Activated CD4-positive, alpha-beta T cell treated with anti-CD3 and anti-CD28 coated beads for 24 hours (primary cell): ENCODE data around the gene CLINT1.

Experiments
- DNase-seq, 2 donors: peaks; one replicate each; pipeline ENCODE4 v3.0.0-alpha.2; 2020; ENCODE audit warnings: low read depth in 2 of 2

Gene CLINT1

GRCh38 chr5:157820593-157821252, 38.2 kb downstream of the CLINT1 start:
- DNase-seq = no peak

GRCh38 chr5:157819502-157820115, 39.3 kb downstream of the CLINT1 start:
- DNase-seq = no peak

- DNase-seq = no peak
Measured at GRCh38 chr5:157818368-157818767, 40.6 kb downstream of the CLINT1 start.

- DNase-seq = no peak
Measured at GRCh38 chr5:157817928-157818327, 41.0 kb downstream of the CLINT1 start.

GRCh38 chr5:157817387-157817702, 41.6 kb downstream of the CLINT1 start:
- DNase-seq = no peak

GRCh38 chr5:157816682-157817386, 42.1 kb downstream of the CLINT1 start:
- DNase-seq = no peak

GRCh38 chr5:157812086-157812485, 46.9 kb downstream of the CLINT1 start:
- DNase-seq = no peak

GRCh38 chr5:157808043-157808442, 50.9 kb downstream of the CLINT1 start:
- no peak for DNase-seq

GRCh38 chr5:157802736-157803135, 56.2 kb downstream of the CLINT1 start:
- DNase-seq = no peak

GRCh38 chr5:157800137-157800536, 58.8 kb downstream of the CLINT1 start:
- DNase-seq = no peak

- no peak for DNase-seq
Measured at GRCh38 chr5:157799578-157799977, 59.4 kb downstream of the CLINT1 start.

- no peak for DNase-seq
Measured at GRCh38 chr5:157793301-157793700, 65.6 kb downstream of the CLINT1 start.

GRCh38 chr5:157785801-157786200, 73.1 kb downstream of the CLINT1 start:
- no peak for DNase-seq

- no peak for DNase-seq
Measured at GRCh38 chr5:157779221-157779620, 79.7 kb downstream of the CLINT1 start.

- DNase-seq = no peak
Measured at GRCh38 chr5:157778121-157778805, 80.7 kb downstream of the CLINT1 start.

GRCh38 chr5:157772127-157772526, 86.8 kb downstream of the CLINT1 start:
- DNase-seq = no peak

- no peak for DNase-seq
Measured at GRCh38 chr5:157770665-157771064, 88.3 kb downstream of the CLINT1 start.

GRCh38 chr5:157767689-157768088, 91.3 kb downstream of the CLINT1 start:
- DNase-seq = no peak

- DNase-seq = no peak
Measured at GRCh38 chr5:157766902-157767301, 92.0 kb downstream of the CLINT1 start.

GRCh38 chr5:157766442-157766841, 92.5 kb downstream of the CLINT1 start:
- no peak for DNase-seq

GRCh38 chr5:157764531-157764930, 94.4 kb downstream of the CLINT1 start:
- no peak for DNase-seq
